HK-2 (cell line): ENCODE results near the gene TRANK1.
"Not testable (repeated sequence)": the region's sequence is repeated elsewhere in the genome, so short reads cannot be mapped to it uniquely, and the experiment has no call there.

Experiments used
- DNase-seq: peaks from one replicate; pipeline ENCODE4 v3.0.0-alpha.2; 2018; ENCODE audit not compliant: unreplicated experiment

The TRANK1 gene

DNA sequence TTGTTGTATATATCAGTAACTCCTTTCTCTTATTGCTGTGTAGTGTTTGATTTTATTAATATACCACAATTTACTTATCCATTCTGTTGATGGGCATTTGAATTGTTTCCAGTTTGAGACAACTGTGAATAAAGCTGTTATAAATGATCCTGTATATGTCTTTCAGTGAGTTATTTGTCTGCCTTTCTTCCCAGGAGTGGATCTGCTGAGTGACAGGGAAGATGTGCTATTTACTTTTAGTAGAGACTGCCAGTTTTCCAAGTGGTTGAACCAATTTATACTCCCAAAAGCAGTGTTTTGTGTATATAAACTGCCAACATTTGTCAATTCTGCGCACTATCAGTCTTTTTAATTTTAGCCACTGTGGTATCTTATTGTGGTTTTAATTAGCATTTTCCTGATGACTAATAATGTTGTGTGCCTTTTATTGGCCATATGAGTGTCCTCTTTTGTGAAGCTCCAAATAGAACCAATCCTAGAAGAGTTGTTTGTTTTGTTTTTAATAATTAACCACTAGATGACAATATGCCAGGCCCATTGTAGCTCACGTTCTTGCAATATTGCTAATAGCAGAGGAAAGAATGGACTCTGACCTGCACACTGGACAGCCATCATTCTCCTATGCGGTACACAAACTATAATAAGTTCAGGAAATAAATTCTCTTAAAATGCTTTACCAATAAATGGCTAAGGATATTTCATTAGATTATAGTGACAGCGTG, 25.3 kb downstream of the TRANK1 start:
- DNase-seq, result no peak

DNA sequence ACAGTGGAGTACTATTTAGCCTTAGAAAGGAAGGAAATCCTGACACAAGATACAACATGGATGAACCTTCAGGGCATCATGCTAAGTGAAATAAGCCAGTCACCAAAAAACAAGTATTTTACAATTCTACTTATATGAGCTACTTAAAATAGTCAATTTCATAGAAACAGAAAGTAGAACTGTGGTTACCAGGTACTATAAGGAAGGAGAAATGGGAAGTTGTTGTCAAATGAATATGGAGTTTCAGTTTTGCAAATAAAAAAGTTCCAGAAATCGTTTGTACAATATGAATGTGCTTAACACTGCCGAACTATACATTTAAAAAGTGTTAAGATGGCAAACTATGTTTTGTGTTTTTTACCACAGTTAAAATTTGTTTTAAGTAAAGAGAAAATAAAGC, 26.8 kb downstream of the TRANK1 start:
- DNase-seq, result no peak

DNA sequence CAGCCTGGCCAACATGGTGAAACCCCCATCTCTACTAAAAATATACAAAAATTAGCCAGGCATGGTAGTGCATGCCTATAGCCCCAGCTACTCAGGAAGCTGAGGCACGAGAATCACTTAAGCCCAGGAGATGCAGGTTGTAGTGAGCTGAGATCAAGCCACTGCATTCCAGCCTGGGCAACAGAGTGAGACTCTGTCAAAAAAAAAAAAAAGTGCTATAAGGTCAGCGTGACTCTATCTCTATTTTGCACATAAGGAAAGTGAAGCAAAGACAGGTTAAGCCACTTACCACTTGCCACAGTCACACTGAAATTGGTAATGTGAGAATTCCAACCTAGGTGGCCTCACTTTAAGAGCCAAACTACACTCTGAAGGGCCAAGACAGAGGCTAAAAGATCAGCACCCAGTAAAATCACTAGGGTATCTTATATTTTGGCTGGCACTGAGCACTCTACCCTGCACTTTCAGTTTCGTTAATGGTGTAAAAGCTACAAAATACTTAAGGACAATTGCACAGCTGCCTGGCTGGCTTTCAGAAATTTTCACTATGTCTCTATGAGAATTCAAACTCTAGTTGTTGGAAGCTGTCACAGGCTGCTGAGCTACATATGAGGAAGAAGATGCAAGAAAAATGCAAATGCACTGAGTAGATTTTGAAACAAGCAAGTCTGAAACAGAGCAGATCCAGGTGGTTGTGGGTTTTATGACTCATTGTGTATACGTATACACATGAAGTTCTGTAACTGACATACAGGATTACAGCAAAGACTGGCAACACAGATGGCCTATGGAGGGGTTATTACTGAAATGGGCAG, 32.7 kb downstream of the TRANK1 start:
- no peak for DNase-seq

DNA sequence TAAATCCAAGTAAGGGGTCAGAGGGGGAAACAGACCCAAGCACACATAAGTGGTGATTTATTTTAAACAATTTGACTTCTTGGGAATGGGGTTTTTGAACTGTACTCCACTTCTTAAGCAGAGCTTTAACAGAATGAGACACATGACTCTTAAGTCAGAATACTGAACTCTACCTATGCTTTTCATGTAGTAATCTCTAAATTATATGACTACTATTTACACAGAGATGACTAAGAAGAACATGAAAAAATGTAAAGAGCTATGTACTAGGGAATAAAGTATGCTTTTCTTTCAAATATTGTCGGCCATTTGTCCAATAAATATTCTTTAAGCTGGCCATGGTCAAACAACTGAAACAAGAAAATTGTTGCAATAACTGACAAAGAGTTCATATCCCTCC, 35.2 kb downstream of the TRANK1 start:
- DNase-seq, result no peak

DNA sequence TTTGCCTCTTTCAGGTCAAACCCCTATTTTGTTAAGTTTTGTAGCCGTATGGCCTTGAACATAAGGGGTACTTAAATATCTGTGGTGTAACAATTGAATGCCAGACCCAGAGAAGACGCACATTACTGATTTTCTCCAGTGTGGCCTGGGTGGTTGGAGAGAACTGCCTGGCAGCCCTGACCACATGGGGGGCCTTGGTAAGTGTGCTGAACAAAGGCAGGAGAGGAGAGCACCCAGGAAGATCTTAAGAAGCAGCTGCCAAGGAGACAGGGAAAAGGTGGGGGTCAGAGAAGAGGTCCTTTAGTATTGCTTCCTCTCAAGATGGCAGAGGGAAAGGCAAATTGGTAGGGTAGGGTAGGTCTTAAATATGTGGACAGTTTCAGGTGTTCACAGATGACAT, 35.7 kb downstream of the TRANK1 start:
- DNase-seq, result no peak

DNA sequence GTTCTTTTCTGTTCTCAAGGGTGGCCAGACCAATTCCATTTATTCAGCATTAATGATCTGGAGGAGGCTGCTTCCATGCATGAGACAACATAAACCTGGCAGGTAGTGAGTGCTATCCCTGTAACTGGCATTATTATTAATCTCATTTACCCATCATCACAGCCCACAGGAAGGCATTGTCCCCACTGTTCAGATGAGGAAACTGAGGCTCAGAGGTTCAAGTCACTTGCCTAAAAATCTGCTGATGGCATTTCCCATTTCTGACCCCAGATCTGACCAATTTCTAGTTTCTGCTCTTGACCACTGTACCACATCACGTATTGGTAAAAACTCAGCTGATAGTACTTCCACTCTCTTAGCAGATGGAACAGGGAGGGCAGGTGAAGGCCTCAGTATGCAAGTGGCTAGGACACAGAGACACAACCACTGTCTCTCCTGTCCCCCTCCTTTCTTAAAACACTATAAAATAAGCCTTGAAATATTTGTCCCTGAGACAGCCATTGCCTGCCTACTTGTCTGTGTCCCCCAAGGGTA, 36.1 kb downstream of the TRANK1 start:
- no peak for DNase-seq

DNA sequence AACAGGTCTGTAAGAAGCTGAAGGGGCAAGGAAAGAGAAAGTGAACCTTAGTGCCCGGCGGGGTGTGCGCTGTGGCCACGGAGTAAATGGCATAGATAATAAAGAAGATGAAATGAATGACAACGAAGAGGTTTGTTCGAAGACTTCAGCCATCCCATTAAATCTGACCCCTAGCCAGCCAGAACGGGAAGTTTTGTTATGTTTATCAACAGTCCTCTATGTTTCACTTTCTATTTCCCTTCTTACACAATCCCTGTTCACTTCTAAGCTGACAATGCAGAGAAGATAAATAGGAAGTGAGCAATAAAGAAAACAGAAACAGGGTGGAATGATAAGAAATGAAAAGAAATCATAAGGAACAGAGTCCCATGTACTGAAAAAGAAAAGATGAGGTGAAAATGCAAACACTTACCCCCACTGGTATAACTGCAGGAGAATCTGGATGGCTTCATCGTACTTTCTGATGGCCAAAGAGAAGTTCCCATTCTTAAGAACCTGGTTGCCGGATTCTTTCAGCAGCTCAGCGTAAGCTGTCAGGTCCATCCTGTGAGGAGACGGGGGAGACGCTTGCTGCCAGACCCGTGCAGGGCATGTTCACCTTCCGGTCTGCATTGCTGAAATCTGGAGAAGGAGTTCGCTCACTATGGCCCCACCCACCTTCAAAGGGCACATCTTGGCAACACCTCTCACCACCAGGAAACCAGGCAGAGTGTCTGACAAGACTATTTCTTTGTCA, 36.8 kb downstream of the TRANK1 start:
- no peak for DNase-seq

DNA sequence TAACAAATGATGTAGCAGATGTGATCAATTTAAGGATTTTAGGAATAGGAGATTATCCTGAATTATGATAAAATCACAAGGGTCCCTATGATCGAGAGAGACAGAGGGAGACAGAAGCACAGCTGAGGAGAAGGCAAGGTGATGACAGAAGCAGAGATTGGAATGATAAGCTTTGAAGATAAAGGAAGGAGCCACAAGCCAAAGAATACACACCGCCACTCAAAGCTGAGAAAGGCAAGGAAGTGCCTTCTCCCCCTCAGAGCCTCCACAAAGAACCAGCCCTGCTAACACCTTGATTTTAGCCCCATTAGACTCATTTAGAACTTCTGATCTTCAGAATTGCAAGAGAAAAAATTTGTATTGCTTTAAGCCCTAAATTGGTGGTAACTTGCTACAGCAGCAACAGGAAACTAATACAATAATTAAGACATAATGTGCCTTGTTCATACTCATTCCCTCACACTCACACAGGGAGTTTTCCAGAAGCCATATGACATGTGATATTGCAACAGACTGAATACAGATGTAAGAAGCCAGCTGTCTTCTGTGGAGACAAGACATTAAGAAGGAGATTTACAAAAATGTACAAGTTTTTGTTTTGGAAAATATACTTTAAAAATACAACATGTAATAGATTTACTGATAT, 38.2 kb downstream of the TRANK1 start:
- no peak for DNase-seq

DNA sequence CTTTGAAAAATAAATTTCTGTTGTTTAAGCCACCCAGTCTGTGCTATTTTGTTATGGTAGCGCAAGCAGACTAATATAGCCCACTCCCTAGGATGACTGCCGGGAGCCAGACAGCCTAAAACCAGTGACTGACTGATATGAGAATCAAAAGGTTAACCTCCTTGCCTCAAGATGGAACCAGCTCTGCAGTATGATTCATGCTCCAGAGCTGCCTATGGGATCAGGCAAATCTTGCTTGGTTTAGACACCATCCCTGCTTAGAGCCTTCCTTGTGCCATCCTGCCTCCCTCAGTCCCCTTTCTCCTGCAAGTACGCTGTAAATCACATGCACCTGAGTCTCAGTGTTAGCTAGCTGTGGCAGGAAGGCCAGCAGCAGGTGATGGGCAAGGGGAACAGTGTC, 39.3 kb downstream of the TRANK1 start:
- no peak for DNase-seq

DNA sequence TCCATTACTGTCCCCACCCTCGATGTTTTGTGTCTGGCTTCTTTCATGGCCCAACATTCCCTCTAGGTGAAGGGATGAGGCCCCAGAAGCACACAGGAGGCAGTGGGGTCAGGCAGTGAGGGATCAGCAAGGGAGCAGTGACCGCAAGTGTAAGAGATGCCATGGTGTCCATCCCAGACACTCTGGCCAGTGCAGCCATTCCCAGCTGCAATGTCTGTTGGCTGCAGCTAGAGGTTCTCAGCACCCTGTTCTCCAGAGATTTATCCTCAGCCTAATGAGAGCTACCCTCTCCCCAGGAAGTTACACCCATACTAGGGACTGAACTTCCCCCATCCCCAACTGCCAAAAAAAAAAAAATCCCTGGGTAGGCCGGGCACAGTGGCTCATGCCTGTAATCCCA, 40.2 kb downstream of the TRANK1 start:
- DNase-seq, result no peak

DNA sequence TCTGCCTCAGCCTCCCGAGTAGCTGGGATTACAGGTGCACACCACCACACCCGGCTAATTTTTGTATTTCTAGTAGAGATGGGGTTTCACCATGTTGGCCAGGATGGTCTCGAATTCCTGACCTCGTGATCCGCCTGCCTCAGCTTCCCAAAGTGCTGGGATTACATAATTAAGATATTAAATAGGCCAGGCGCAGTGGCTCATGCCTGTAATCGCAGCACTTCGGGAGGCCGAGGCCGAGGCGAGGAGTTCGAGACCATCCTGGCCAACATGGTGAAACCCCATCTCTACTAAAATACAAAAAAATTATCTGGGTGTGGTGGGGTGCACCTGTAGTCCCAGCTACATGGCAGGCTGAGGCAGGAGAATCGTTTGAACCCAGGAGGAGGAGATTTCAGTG, 40.8 kb downstream of the TRANK1 start:
- not testable (repeated sequence) for DNase-seq

DNA sequence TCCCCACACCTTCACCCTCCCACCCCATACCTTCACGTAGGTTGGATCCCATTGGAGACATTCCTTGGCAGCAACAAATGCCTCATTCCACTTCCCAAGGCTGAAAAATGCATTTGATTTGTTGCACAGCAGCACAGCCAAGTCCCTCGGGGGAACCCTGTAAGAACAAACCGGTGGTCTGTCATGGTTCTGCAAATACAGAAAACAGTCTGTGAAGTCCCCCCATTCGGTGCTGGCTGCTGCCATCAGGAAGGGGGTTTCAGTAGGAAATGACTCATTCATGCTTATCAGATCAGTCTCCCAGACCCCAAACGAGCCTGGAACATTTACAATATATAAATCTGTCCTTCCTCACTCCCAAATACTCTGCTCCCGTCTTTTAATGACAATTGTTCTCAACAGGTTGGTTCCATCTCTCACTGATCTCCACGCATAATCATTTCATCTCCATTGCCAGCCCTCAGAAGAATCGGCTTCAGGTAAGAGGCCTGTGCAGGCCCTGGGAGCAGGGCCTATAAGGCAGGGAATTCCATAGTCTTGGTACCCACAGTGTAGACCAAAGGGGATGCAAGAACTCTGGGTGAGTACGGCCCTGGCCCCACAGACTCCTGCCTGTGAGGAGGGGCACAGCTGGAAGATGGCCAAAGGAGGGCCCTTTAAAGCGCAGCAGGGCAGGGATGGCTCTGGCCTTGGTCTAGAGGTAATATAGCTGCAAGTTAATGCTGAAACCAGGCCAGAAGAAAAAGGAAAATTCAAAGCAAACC, 41.6 kb downstream of the TRANK1 start:
- DNase-seq, result no peak

DNA sequence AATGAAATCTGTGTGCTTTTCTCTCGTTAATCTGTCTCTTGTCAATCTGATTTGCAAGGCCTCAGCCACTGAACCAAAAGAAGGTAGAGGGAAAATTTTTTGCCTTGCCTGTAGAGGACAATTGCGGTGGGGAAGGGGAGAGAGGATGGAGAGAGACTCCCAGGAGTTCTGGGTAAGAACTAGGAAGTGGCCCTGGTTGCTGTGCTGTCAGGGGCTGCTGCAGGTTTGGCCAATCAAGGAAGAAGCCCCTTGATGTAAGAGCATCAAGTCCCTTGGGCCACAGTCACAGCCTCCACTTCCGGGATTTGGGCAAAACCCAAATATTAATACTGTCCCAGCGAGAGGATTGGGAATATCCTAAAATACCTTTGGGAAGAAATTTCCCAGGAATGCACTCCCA, 43.3 kb downstream of the TRANK1 start:
- no peak for DNase-seq

DNA sequence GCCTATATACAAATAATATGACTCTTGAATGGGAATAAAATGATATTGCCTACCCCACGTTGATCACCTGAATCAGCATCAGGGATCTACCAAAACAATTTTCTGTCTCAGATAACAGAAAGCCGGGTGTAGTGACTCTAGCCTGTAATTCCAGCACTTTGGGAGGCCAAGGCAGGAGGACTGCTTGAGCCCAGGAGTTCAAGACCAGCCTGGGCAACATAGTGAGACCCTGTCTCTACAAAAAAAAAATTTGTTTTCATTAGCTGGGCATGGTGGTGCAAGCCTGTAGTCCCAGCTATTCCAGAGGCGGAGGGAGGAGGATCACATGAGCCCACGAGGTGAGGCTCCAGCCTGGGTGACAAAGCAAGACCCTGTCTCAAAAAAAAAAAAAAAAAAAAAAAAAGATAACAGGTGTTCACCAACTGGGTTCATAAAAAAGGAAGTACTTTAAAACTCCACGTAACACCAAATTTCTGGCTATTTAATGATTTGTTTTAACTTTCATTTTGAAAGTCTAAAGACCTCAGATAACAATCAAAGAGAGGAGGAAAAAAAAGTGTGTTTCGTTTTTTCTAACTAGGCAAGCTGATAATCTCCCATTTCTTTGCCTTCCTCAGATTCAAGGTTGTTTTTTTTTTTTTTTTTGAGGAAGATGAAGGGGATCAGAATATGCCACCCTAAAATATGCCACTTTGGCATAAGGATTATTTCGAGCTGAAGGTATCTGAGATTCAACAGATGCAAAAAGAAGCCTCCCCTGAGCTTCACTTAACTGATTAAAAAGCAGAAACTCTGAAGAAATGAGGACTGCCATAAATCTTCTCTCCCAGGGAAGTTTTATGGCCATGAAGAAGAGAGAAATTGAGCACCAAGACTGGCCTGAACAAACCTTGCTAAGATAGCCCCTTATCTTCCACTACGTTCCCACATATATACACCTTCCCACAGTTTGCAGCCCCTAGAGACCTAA, 44.1 kb downstream of the TRANK1 start:
- DNase-seq, result no peak

DNA sequence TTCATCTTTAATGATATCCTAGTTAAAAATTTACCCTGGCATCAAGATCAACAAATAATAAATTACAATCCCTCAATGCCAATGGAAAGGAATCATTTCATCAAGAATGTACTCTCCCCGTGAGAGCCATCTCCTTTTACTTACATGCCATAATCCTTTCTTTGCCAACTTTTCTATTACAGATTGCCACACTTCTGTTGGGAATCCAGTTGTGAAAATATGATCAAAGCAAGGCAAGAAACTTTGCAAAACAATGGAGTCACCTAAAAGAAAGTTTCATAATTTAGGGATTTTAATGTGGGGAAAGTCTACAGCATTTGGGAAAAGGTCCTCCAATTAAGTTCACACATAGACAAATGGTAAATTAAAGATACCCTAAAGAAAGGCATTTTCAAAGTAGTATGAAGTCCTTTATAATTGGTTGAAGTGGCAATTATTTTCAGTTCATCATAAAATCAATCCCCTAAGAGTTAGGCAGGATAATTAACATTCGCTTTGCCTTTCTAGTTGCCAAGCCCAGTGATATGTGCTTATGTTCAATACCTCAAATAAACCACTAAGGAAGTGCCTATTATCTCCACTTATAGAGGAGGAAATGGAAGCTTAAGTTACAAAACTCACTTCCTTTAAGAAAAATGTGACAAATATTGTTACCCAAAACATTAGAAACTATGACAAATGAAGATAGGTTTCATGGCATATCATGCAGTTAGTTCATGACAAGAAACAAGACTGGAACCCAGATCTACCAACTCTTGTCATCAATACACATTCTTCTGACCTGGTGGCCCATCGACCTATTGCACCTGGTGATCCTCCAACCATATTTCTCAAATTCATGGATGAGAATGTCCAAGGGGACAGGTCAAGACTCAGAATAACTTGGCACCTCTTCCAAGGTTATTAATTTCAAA, 49.1 kb downstream of the TRANK1 start:
- DNase-seq, result no peak

DNA sequence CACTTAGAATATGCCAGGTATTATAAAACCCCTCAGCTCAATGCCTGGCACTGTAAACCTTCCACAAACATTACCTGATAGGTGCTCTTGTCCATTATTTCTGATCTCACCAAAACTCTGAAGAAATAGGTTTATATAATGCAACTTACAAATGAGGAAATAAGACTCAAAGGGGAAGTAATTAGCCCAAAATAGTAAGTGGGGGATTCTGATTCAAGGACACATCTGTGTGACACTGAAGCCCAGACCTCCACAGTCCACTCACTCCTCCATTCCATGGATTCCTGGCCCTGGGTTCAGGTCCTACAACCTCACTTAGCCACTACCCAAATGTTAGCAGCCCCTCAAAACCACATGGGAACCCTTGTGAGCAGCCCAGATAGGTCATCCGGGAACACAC, 49.9 kb downstream of the TRANK1 start:
- DNase-seq, result no peak

DNA sequence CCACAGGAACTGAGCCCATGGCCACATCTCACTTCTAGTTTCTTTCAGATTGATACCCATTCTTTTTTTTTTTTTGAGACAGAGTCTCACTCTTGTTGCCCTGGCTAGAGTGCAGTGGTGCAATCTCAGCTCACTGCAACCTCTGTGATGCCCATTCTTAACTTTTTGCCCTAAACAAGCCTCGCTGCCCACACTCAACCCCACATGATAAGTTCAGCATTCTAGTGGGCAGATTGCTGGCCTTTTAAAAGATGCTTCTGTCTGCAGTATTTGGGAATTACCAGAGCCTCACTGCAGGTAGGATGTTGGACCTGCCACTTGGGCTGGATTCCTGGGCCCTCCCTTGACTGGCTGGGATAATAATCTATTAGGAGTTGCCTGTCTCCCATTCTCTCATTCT, 51.0 kb downstream of the TRANK1 start:
- DNase-seq, result no peak

DNA sequence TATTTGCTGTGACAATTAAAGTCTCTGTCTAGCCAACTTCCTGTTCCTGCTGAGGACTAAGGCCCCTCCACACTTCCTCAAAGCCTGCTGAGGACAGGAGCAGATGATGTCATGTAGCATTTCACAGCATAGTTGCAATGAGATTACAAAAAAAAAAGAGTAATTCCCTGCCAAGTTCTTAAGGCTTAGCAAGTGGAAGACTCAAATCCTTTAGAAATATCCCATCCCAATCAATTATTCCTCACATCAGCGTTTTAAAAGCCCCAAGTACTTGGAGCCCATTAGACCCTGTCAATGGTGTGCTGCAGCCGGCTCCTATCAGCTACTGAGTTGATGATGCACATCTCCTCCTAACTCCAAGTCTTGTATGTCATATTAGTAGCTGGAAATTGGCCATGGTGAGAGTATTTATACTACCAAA, 51.7 kb downstream of the TRANK1 start:
- DNase-seq, result no peak
